ENCODE data around the gene CCSAP. TPM values are rescaled to one million over a fixed set of nuclear protein-coding genes. Genes with fewer than 3 reads are reported as not detected.

The CCSAP gene
- total RNA-seq, 2 donors from 2014 or later = 2.6 to 3.7 TPM

GRCh38 chr1:229370601-229371021, 27.8 kb upstream of the CCSAP start:
- peak; percentile 82 for DNase-seq
- peak; percentile 89 to 95 for ATAC-seq
- intact Hi-C loops (cut with DNase I) = loop anchor here in 1 of 2 donors (5.0 kb wide), 1 partner anchor 112 kb away; no protein-coding TSS in a partner anchor

DNA sequence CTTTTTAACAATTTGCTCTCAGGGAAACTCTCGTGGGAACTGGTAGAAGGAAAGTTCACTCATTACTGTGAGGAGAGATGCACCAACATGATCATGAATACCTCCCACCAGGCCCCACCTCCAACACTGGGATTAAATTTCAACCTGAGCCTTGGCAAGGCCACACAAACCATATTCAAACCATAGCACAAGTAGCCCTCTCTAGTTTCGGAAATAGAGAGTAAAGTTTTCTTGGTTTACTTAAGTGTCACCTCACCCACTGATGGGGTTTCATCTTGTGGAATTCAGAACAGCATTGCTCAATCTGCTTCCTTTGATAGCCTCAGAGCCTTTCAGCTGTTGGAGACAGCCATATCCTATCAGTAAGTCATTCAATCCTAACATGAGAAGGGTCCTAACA, 25.5 kb upstream of the CCSAP start:
- intact Hi-C loops (cut with DNase I) = loop anchor here in 1 of 2 donors (10.0 kb wide), 1 partner anchor 96 kb away; no protein-coding TSS in a partner anchor
- no peak for ATAC-seq
- DNase-seq = no peak

- no peak for ATAC-seq
- intact Hi-C loops (cut with DNase I) = loop anchor here in 1 of 2 donors (10.0 kb wide), 1 partner anchor 99 kb away; no protein-coding TSS in a partner anchor
Measured at GRCh38 chr1:229365569-229365968, 22.7 kb upstream of the CCSAP start.

GRCh38 chr1:229364207-229365065, 21.6 kb upstream of the CCSAP start:
- DNase-seq (no peak), ATAC-seq (no peak)
- intact Hi-C loops (cut with DNase I) = loop anchor here in 1 of 2 donors (10.0 kb wide), 1 partner anchor 100 kb away; no protein-coding TSS in a partner anchor

More at GRCh38 chr1:229365569-229365968, 22.7 kb upstream of the CCSAP start:
- DNase-seq = no peak

DNA sequence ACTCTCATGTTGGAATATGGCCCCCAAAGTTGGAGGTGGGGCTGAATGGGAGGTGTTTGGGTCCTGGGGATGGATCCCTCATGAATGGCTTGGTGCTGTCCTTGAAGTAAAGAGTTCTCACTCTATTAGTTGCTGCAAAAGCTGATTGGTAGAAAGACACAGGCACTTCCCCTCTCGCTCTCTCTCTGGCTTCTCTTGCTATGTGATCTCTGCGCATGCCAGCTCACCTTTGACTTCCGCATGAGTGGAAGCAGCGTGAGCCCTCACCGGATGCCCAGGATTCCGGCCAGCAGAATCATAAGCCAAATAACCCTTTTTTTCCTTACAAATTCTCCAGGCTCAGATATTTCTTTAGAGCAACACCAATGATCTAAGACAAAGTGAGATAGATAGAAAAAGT, 20.9 kb upstream of the CCSAP start:
- intact Hi-C loops (cut with DNase I) = loop anchor here in 1 of 2 donors (10.0 kb wide), 1 partner anchor 101 kb away; no protein-coding TSS in a partner anchor

DNA sequence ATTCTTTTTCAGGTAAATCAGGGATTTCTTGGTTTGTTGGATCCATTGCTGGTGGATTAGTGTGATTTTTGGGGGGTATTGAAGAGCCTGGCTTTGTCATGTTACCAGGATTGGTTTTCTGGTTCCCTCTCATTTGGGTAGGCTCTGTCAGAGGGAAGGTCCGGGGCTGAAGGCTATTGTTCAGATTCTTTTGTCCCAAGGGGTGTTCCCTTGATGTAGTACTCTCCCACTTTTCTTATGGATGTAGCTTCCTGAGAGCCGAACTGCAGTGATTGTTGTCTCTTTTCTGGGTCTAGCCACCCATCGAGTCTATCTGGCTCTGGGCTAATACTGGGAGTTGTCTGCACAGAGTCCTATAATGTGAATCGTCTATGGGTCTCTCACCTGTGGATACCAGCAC, 17.6 kb upstream of the CCSAP start:
- DNase-seq (no peak), ATAC-seq (no peak)
- intact Hi-C loops (cut with DNase I) = loop anchor here in 1 of 2 donors (10.0 kb wide), 1 partner anchor 104 kb away; no protein-coding TSS in a partner anchor

More for the DNA sequence above, 20.9 kb upstream of the CCSAP start:
- ATAC-seq (no peak), DNase-seq (no peak)

GRCh38 chr1:229355661-229356060, 12.8 kb upstream of the CCSAP start:
- DNase-seq (no peak), ATAC-seq (no peak)
- intact Hi-C loops (cut with DNase I) = loop anchor here in 1 of 2 donors (10.0 kb wide), 1 partner anchor 91 kb away; no protein-coding TSS in a partner anchor

- ATAC-seq = no peak
- DNase-seq = no peak
- intact Hi-C loops (cut with DNase I) = loop anchor here in 1 of 2 donors (10.0 kb wide), 1 partner anchor 89 kb away; no protein-coding TSS in a partner anchor
Measured at GRCh38 chr1:229354226-229354625, 11.4 kb upstream of the CCSAP start.

DNA sequence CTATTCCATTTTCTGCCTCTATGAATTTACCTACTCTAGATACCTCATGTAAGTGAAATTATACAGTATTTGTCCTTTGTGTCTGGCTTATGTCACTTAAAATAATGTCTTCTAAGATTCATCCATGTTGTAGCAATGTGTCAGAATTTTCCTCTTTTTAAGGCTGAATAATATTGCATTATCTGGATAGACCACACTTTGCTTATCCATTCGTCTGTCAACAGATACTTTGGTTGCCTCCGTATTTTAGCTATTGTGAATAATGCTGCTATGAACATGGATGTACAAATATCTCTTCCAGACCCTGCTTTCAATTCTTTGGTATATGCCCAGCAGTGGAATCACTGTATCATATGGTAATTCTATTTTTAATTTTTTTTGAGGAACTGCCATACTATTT, 10.1 kb upstream of the CCSAP start:
- DNase-seq = no peak
- intact Hi-C loops (cut with DNase I) = loop anchor here in 1 of 2 donors (10.0 kb wide), 1 partner anchor 88 kb away; no protein-coding TSS in a partner anchor
- no peak for ATAC-seq

DNA sequence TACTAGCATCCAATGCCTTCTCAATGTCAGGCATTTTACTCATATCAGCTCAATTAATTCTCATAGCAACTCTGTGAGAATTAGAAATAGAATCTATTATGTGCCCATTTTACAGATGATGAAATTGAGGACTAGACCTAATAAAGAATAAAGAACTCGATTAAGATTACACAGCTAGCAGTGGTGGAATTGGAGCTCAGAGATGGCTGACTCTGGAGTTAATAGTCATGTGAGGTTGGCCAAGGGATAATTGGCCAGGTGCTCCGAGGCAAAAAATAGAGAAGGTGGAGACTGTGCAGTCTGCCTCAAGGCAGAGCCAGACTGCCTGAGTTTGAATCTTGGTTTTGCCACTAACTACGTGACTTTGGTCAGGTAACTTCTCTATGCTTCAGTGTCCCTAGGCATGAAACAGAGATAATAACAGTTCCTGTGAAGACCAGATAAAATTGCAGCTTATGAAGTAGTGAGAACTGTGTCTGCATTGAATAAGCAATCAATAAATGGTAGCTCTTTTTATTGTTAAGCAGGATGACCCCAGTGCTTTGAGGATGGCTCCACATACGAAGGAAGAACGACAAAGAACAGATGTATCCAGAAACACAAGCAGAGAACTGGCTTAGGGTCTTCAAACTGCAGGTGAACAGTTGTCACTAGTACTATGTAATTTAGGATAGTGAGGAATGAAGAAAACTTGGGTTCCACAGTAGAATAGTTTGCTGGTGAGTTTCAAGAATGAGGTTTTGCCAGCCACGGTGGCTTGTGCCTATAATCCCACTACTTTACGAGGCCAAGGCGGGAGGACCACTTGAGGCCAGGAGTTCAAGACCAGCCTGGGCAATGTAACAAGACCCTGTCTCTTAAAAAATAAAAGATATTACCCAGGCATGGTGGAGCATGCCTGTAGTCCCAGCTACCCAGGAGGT, 6.9 kb upstream of the CCSAP start:
- intact Hi-C loops (cut with DNase I) = loop anchor here in 1 of 2 donors (10.0 kb wide), 1 partner anchor 85 kb away; no protein-coding TSS in a partner anchor
- DNase-seq (no peak), ATAC-seq (no peak)

- intact Hi-C loops (cut with DNase I) = no loop called here
- DNase-seq (no peak), ATAC-seq (no peak)
Measured at GRCh38 chr1:229347528-229347927, 4.7 kb upstream of the CCSAP start.

DNA sequence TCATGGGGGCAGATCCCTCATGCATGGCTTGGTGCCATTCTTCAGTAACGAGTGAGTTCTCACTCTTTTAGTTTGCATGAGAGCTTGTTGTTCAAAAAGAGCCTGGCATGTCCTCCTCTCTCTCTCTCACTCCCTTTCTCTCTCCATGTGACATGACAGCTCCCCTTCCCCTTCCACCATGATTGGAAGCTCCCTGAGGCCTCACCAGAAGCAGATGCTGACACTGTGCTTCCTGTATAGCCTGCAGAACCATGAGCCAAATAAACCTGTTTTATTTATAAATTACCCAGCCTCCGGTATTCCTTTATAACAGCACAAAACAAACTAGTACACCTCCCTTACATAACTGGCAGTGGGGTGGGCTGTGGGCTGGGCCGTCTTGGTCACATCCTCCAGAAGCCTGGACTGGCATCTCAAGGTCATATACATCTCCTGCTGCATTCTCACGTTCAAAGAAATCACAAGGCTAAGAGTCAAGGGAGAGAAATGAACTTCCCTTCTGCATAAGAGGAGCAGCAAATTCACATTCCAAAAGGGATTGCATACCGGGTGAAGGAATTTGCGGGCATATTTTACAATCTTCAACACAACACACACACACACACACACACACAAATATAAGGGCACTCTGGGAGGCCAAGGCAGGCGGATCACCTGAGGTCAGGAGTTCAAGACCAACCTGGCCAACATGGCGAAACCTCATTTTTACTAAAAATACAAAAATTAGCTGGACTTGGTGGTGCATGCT, 2.3 kb upstream of the CCSAP start:
- no peak for DNase-seq
- ATAC-seq = no peak
- intact Hi-C loops (cut with DNase I) = no loop called here

DNA sequence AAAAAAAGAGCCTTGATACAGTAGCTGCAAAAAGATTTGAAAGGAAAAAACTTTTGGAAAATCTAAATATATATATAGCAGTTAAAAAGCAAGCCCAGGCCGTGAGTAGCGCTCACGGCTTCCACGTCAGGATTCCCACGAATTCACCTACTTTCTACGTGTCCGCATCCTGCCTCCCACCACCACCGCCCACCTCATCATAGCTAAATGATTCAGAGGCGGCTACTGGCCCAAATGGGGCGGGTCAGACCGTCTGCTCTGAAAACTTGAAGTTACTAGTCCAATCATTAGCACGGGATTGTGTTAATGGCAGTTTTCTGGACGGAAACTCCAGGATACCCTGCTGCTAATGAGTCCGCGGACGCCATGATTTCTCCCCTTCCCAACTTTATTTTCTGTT, 1.3 kb upstream of the CCSAP start:
- no peak for ATAC-seq
- intact Hi-C loops (cut with DNase I) = no loop called here
- no peak for DNase-seq

GRCh38 chr1:229341774-229342655, 832 bp downstream of the CCSAP start:
- intact Hi-C loops (cut with DNase I) = no loop called here
- DNase-seq (peak; percentile 84), ATAC-seq (peak; percentile 96 to 97)

GRCh38 chr1:229340496-229340895, 2.4 kb downstream of the CCSAP start:
- no peak for DNase-seq
- intact Hi-C loops (cut with DNase I) = no loop called here
- ATAC-seq = no peak

DNA sequence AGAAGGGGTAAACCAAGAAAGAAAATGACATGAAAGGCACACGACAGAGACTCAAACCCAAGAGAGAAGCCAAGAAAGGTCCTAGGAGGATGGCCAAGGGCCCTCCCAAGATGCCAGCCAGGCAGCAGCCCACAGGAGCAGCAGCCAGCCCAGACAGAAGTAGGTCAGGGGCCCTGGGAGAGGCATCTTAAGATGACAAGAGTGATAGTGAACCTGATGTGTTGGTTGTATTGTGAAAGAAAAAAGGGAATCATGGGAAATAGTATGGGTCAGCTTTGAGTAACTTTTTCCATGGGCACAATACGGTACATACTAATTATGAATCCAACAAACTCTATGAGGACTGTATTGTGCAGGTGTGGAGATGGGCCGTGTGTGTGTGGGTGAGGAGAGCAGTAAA, 3.3 kb downstream of the CCSAP start:
- DNase-seq (no peak), ATAC-seq (no peak)
- intact Hi-C loops (cut with DNase I) = no loop called here

DNA sequence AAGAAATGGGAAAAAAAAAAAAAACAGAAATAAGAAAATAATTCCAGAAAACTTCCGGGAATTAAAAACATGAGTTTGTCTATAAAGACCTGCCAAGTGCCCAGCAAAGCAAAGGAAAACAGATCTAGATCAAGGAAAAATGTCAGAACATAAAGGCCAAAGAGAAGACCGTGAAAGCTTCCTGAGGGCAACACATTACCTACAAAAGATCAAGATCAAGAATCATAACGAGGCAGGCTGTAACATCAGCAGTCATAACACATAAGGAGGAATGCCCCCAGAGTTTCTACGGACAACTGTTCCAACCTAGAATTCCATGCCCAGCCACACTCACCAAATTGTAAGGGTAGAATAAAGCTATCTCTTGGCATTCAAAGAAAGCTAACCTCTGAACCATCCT, 3.8 kb downstream of the CCSAP start:
- intact Hi-C loops (cut with DNase I) = no loop called here
- ATAC-seq (no peak), DNase-seq (no peak)

DNA sequence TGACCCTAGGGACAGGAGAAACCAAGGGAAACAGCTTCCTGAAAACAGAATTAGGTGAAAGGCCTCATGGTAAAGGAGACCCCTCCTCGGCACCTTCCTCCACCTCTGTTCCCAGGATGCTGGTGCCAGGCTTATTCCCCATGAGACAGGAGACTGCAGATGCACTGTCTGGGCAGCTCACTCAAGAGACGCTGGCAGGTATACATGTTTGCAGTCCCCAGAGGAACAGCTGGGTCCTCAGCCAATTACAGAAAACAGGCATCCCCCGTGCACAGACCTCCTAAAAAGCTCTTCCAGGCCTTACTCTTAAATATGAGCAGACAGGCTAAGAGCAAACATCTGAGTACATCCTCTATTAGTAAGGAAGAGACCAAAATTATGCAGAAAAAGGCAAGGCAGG, 6.5 kb downstream of the CCSAP start:
- no peak for DNase-seq
- intact Hi-C loops (cut with DNase I) = no loop called here
- no peak for ATAC-seq
